Neural crest cell (in vitro differentiated cells): ENCODE measurements around the gene LPGAT1. TPM values are rescaled to one million over a fixed set of nuclear protein-coding genes. Genes with fewer than 3 reads are reported as not detected.

Source experiments
- DNase-seq: peaks from one replicate; pipeline ENCODE4 v3.0.0; 2021; ENCODE audit warnings: low read depth, mixed read lengths, low spot score
- H3K27ac Mint-ChIP-seq: one replicate; pipeline ENCODE4 v1.8.0; 2021; ENCODE audit warnings: mild to moderate bottlenecking, mixed read lengths; ENCODE audit not compliant: unreplicated experiment
- H3K27me3 Mint-ChIP-seq: 2 replicates; pipeline ENCODE4 v1.8.0; 2021; ENCODE audit warnings: low read depth, mild to moderate bottlenecking, mixed read lengths
- H3K36me3 Mint-ChIP-seq: 2 replicates; pipeline ENCODE4 v1.8.0; 2021; ENCODE audit warnings: low read depth, mild to moderate bottlenecking, mixed read lengths
- H3K4me1 Mint-ChIP-seq: 2 replicates; pipeline ENCODE4 v1.8.0; 2021; ENCODE audit warnings: mixed read lengths
- H3K4me3 Mint-ChIP-seq: one replicate; pipeline ENCODE4 v1.8.0; 2021; ENCODE audit warnings: mild to moderate bottlenecking, mixed read lengths
- H3K9me3 Mint-ChIP-seq: 2 replicates; pipeline ENCODE4 v1.8.0; 2021; ENCODE audit warnings: mixed read lengths
- CTCF ChIP-seq: fragments of 200-600 bp; sonication (generic); conservative IDR thresholded peaks from 2 replicates; pipeline ENCODE4 v1.5.0; 2021; ENCODE audit warnings: antibody characterized with exemption, mild to moderate bottlenecking
- total RNA-seq: library from RNA; stranded (reverse); gene quantifications from 2 replicates; pipeline ENCODE4 v1.2.1, GENCODE V29; 2021

Gene LPGAT1
- total RNA-seq, 1 donor from 2014 or later: 30.3 TPM

GRCh38 chr1:211714154-211714553 lies 116.4 kb downstream of the LPGAT1 start:
- H3K36me3 Mint-ChIP-seq: no peaks in the 10 kb centered on the region
- no peak overlapping the region for H3K4me3 Mint-ChIP-seq
- TF ChIP-seq CTCF: no peak
- H3K4me1 Mint-ChIP-seq: no peaks in the 10 kb centered on the region
- H3K9me3 Mint-ChIP-seq: no peaks in the 10 kb centered on the region
- no peaks in the 10 kb centered on the region for H3K27me3 Mint-ChIP-seq
- no peak overlapping the region for H3K27ac Mint-ChIP-seq
- DNase-seq: no peak

- Mint-ChIP-seq H3K4me1 (no peaks in the 10 kb centered on the region), H3K4me3 (no peak overlapping the region), H3K36me3 (no peaks in the 10 kb centered on the region), H3K27me3 (no peaks in the 10 kb centered on the region), H3K9me3 (no peaks in the 10 kb centered on the region), H3K27ac (no peak overlapping the region)
- DNase-seq: no peak
- no peak for TF ChIP-seq CTCF
Observed at GRCh38 chr1:211713231-211713630, 117.3 kb downstream of the LPGAT1 start.

- DNase-seq: no peak
- Mint-ChIP-seq H3K27ac (peak overlapping the region; percentile 12), H3K4me1 (no peaks in the 10 kb centered on the region), H3K4me3 (no peak overlapping the region), H3K9me3 (peaks cover 2% of the 10 kb centered on the region), H3K36me3 (no peaks in the 10 kb centered on the region), H3K27me3 (no peaks in the 10 kb centered on the region)
- TF ChIP-seq CTCF: no peak
Observed at GRCh38 chr1:211711315-211711705, 119.3 kb downstream of the LPGAT1 start.

GRCh38 chr1:211710566-211711314 lies 119.8 kb downstream of the LPGAT1 start:
- no peak for TF ChIP-seq CTCF
- no peak overlapping the region for H3K27ac Mint-ChIP-seq
- peaks cover under 1% of the 10 kb centered on the region for H3K4me1 Mint-ChIP-seq
- no peak for DNase-seq
- H3K27me3 Mint-ChIP-seq: no peaks in the 10 kb centered on the region
- no peaks in the 10 kb centered on the region for H3K36me3 Mint-ChIP-seq
- H3K4me3 Mint-ChIP-seq: no peak overlapping the region
- peaks cover 2% of the 10 kb centered on the region for H3K9me3 Mint-ChIP-seq

GRCh38 chr1:211708926-211709325 lies 121.6 kb downstream of the LPGAT1 start:
- peaks cover 4% of the 10 kb centered on the region for H3K4me1 Mint-ChIP-seq
- H3K27ac Mint-ChIP-seq: no peak overlapping the region
- H3K9me3 Mint-ChIP-seq: peaks cover 2% of the 10 kb centered on the region
- H3K27me3 Mint-ChIP-seq: no peaks in the 10 kb centered on the region
- TF ChIP-seq CTCF: no peak
- H3K4me3 Mint-ChIP-seq: no peak overlapping the region
- DNase-seq: no peak
- no peaks in the 10 kb centered on the region for H3K36me3 Mint-ChIP-seq
